ENCODE data around the gene KRT33A.

GRCh38 chr17:41360296-41360995 lies 9.8 kb upstream of the KRT33A start:
- TF ChIP-seq, protein P1, sequence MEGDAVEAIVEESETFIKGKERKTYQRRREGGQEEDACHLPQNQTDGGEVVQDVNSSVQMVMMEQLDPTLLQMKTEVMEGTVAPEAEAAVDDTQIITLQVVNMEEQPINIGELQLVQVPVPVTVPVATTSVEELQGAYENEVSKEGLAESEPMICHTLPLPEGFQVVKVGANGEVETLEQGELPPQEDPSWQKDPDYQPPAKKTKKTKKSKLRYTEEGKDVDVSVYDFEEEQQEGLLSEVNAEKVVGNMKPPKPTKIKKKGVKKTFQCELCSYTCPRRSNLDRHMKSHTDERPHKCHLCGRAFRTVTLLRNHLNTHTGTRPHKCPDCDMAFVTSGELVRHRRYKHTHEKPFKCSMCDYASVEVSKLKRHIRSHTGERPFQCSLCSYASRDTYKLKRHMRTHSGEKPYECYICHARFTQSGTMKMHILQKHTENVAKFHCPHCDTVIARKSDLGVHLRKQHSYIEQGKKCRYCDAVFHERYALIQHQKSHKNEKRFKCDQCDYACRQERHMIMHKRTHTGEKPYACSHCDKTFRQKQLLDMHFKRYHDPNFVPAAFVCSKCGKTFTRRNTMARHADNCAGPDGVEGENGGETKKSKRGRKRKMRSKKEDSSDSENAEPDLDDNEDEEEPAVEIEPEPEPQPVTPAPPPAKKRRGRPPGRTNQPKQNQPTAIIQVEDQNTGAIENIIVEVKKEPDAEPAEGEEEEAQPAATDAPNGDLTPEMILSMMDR (IDR thresholded peaks at IDR 0.05; ENCODE audit: insufficient read depth, low read length, poor library complexity, severe bottlenecking): no peak
- TF ChIP-seq EZH2phosphoT487 (conservative IDR thresholded peaks at IDR 0.05; ENCODE audit: low read length): no peak
